Natural killer cell (primary cell): ENCODE data around the gene LHB. TPM values are rescaled to one million over a fixed set of nuclear protein-coding genes. Genes with fewer than 3 reads are reported as not detected.

Experiments used
- ATAC-seq, 3 donors: fragments of 150-1000 bp in 2 of 3; fragments of 200-7000 bp in 1 of 3; cut with Tn5 transposase; 1 replicate in 1 of 3; 2 replicates in 2 of 3; pipeline ENCODE4 v1.10.0; 2021; ENCODE audit warnings: mild to moderate bottlenecking in 2 of 3, moderate library complexity in 2 of 3
- DNase-seq, 2 donors: peaks; one replicate each; pipeline versions ENCODE4 v3.0.0 to v3.0.0-alpha.2; 2013 to 2021; ENCODE audit warnings: mixed read lengths in 1 of 2
- H3K27ac ChIP-seq: one replicate; pipeline ENCODE4 v1.5.1; 2013; ENCODE audit warnings: mild to moderate bottlenecking, low read length
- H3K27me3 ChIP-seq: one replicate; pipeline ENCODE4 v1.6.1; 2013; ENCODE audit warnings: low read length; ENCODE audit not compliant: control insufficient read depth, insufficient read depth
- H3K36me3 ChIP-seq: one replicate; pipeline ENCODE4 v1.6.1; 2013; ENCODE audit warnings: low read length; ENCODE audit not compliant: control insufficient read depth, insufficient read depth
- H3K4me1 ChIP-seq: one replicate; pipeline ENCODE4 v1.6.1; 2013; ENCODE audit warnings: low read length; ENCODE audit not compliant: control insufficient read depth, insufficient read depth
- H3K4me3 ChIP-seq: one replicate; pipeline ENCODE4 v1.5.1; 2013; ENCODE audit warnings: low read length
- H3K9me3 ChIP-seq: one replicate; pipeline ENCODE4 v1.6.1; 2013; ENCODE audit warnings: low read length; ENCODE audit not compliant: control insufficient read depth, insufficient read depth
- H3K27ac Mint-ChIP-seq, 2 donors: one replicate each; pipeline ENCODE4 v1.8.0; 2022; ENCODE audit warnings: mild to moderate bottlenecking in 2 of 2, mixed read lengths in 2 of 2, moderate library complexity in 1 of 2
- H3K27me3 Mint-ChIP-seq, 2 donors: one replicate each; pipeline ENCODE4 v1.8.0; 2022; ENCODE audit warnings: low read depth in 2 of 2, mixed read lengths in 2 of 2
- H3K36me3 Mint-ChIP-seq: one replicate; pipeline ENCODE4 v1.8.0; 2022; ENCODE audit warnings: mixed read lengths
- H3K4me1 Mint-ChIP-seq, 2 donors: one replicate each; pipeline ENCODE4 v1.8.0; 2022; ENCODE audit warnings: mixed read lengths in 2 of 2
- H3K4me3 Mint-ChIP-seq: one replicate; pipeline ENCODE4 v1.8.0; 2022; ENCODE audit warnings: mild to moderate bottlenecking, moderate library complexity, mixed read lengths
- H3K9me3 Mint-ChIP-seq, 2 donors: one replicate each; pipeline ENCODE4 v1.8.0; 2022; ENCODE audit warnings: mixed read lengths in 2 of 2
- CTCF ChIP-seq: fragments of 200-600 bp; IDR thresholded peaks from one replicate; pipeline ENCODE4 v1.8.0; 2022; ENCODE audit warnings: antibody characterized with exemption
- WGBS: methylation state at CpG from one replicate; pipeline ENCODE4 v1.1.7; 2013; ENCODE audit warnings: missing lambda C conversion rate; ENCODE audit not compliant: insufficient coverage; 5-methylcytosine and 5-hydroxymethylcytosine counted together
- intact Hi-C: fragments of 100-400 bp; cut with micrococcal nuclease; formaldehyde crosslinking; loops from one replicate; pipeline ENCODE4 v1.14.2; 2022
- total RNA-seq, 4 donors: library from RNA; stranded (reverse); fragments of 120-200 nt in 1 of 4; gene quantifications; one replicate each; pipeline versions ENCODE4 v1.2.3 to v1.2.4, GENCODE V29; 2013 to 2022

Gene LHB
- total RNA-seq, 3 donors from 2014 or later (not counting 1 experiment from before 2014, with no cell fraction given), result 1.4 TPM; not detected in 2

GRCh38 chr19:48985711-48986110, 31.2 kb downstream of the LHB start:
- intact Hi-C loops, result no loop called here
- H3K9me3 Mint-ChIP-seq, result no peaks in the 10 kb centered on the region
- H3K27ac Mint-ChIP-seq, result no peak overlapping the region
- WGBS, result 96% methylated on average over 13 of the region's 13 CpGs
- Histone ChIP-seq H3K4me1 (no peaks in the 10 kb centered on the region), H3K36me3 (peaks cover 10% of the 10 kb centered on the region), H3K27me3 (no peaks in the 10 kb centered on the region), H3K4me3 (no peak overlapping the region), H3K9me3 (no peaks in the 10 kb centered on the region), H3K27ac (no peak overlapping the region)
- no peak for TF ChIP-seq CTCF
- H3K27me3 Mint-ChIP-seq, result no peaks in the 10 kb centered on the region
- DNase-seq (no peak), ATAC-seq (no peak)
- H3K36me3 Mint-ChIP-seq, result no peaks in the 10 kb centered on the region
- peaks cover 6 to 9% of the 10 kb centered on the region in 2 donors for H3K4me1 Mint-ChIP-seq
- no peak overlapping the region for H3K4me3 Mint-ChIP-seq

DNA sequence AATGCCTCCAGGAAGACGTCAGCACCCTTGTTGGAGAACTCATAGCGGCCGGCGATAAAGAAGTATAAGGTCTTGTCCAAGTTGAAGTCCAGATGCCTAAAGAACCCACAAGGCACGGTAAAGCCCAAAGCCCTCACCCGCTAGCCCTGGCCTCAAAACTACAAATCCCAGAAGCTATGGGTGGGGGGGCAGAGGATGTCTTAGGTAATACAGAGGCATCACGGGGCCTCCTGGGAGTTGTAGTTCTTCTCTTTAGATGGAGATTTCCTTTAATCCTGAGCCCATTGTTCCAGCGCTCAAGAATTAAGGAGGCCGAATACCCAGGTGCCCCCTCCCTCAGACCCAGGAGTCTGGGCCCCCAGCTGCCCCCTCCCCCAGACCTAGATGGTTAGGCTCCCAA, 34.6 kb downstream of the LHB start:
- Histone ChIP-seq H3K4me1 (no peaks in the 10 kb centered on the region), H3K4me3 (no peak overlapping the region), H3K9me3 (no peaks in the 10 kb centered on the region), H3K27me3 (no peaks in the 10 kb centered on the region), H3K27ac (no peak overlapping the region), H3K36me3 (peaks cover 5% of the 10 kb centered on the region)
- intact Hi-C loops, result no loop called here
- no peak for DNase-seq
- no peak overlapping the region for H3K4me3 Mint-ChIP-seq
- H3K36me3 Mint-ChIP-seq, result no peaks in the 10 kb centered on the region
- no peaks in the 10 kb centered on the region for H3K4me1 Mint-ChIP-seq
- ATAC-seq, result no peak
- TF ChIP-seq CTCF, result no peak
- no peak overlapping the region for H3K27ac Mint-ChIP-seq
- no peaks in the 10 kb centered on the region for H3K27me3 Mint-ChIP-seq
- 93% methylated on average over 9 of the region's 9 CpGs for WGBS
- no peaks in the 10 kb centered on the region for H3K9me3 Mint-ChIP-seq

DNA sequence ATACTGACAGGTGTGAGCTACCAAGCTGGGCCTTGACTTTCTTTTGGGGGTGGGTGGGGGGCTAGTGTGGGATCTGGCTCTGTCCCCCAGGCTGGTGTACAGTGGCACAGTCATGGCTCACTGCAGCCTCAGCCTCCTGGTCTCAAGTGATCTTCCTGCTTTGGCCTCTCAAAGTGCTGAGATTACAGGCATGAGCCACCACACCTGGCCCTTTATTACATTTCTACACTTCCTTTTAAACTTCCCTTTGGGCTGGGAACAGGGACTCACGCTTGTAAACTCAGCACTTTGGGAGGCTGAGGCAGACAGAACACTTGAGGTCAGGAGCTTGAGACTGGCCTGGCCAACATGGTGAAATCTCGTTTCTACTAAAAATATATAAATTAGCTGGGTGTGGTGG, 39.8 kb downstream of the LHB start:
- no peaks in the 10 kb centered on the region for H3K4me1 Mint-ChIP-seq
- H3K27me3 Mint-ChIP-seq, result no peaks in the 10 kb centered on the region
- no peak for ATAC-seq
- 94% methylated on average over 2 of the region's 2 CpGs for WGBS
- H3K4me3 Mint-ChIP-seq, result no peak overlapping the region
- no peak overlapping the region for H3K27ac Mint-ChIP-seq
- no peak for TF ChIP-seq CTCF
- H3K36me3 Mint-ChIP-seq, result no peaks in the 10 kb centered on the region
- no peak for DNase-seq
- H3K9me3 Mint-ChIP-seq, result no peaks in the 10 kb centered on the region
- Histone ChIP-seq H3K36me3 (peaks cover 16% of the 10 kb centered on the region), H3K27me3 (no peaks in the 10 kb centered on the region), H3K27ac (no peak overlapping the region), H3K4me3 (no peak overlapping the region), H3K4me1 (no peaks in the 10 kb centered on the region), H3K9me3 (no peaks in the 10 kb centered on the region)
- intact Hi-C loops, result no loop called here
